ENCODE results near the gene NUP214. TPM values are rescaled to one million over a fixed set of nuclear protein-coding genes. Genes with fewer than 3 reads are reported as not detected.

Gene NUP214
- total RNA-seq, 4 donors from 2014 or later = 64.7 to 90.8 (median 74.0) TPM

- no peak for TF ChIP-seq CTCF (IDR thresholded peaks at IDR 0.05; ENCODE audit: low read depth)
Measured at GRCh38 chr9:131104016-131104740, 21.2 kb upstream of the NUP214 start.

GRCh38 chr9:131105952-131106351 is 19.4 kb upstream of the NUP214 start:
- TF ChIP-seq CTCF (IDR thresholded peaks at IDR 0.05; ENCODE audit: low read depth) = no peak

GRCh38 chr9:131107760-131108159 is 17.6 kb upstream of the NUP214 start:
- no peak for TF ChIP-seq CTCF (IDR thresholded peaks at IDR 0.05; ENCODE audit: low read depth)

GRCh38 chr9:131111186-131111853 is 14.1 kb upstream of the NUP214 start:
- no peak for TF ChIP-seq CTCF (IDR thresholded peaks at IDR 0.05; ENCODE audit: low read depth)

GRCh38 chr9:131111854-131112311 is 13.5 kb upstream of the NUP214 start:
- no peak for TF ChIP-seq CTCF (IDR thresholded peaks at IDR 0.05; ENCODE audit: low read depth)

GRCh38 chr9:131112374-131113154 is 12.8 kb upstream of the NUP214 start:
- TF ChIP-seq CTCF (IDR thresholded peaks at IDR 0.05; ENCODE audit: low read depth) = no peak

- TF ChIP-seq CTCF (IDR thresholded peaks at IDR 0.05; ENCODE audit: low read depth) = no peak
Measured at GRCh38 chr9:131113655-131114054, 11.7 kb upstream of the NUP214 start.

Data from subcutaneous adipose tissue (tissue), 4 donors.